NK-92 (cell line): ENCODE data around the gene WNT2.
"Not testable (repeated sequence)": the region's sequence is repeated elsewhere in the genome, so short reads cannot be mapped to it uniquely, and the experiment has no call there.

ENCODE experiments used
- DNase-seq: peaks from one replicate; lab custom pipeline; 2025; ENCODE audit not compliant: unreplicated experiment; lab: John Stamatoyannopoulos, UW

The WNT2 gene

DNA sequence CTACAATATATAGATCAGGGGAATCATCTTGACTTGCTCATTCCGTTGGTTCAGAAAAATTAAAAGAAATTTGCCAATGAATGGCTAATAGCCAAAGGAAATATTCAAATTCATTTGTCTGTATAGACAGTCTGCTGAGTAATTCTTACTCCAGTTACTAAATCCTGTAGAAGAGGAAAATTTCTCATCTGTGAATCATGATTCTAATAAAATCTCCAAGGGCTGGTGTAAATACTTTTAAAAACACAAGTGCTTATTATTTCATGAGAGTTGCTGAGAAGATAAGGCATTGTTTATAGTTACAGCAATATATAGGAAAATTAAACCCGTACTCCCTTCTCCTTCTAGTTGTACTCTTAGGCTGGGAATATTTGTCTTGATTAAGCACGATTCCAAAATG, 53.0 kb downstream of the WNT2 start:
- DNase-seq = no peak

- no peak for DNase-seq
Measured at GRCh38 chr7:117269417-117269816, 53.4 kb downstream of the WNT2 start.

DNA sequence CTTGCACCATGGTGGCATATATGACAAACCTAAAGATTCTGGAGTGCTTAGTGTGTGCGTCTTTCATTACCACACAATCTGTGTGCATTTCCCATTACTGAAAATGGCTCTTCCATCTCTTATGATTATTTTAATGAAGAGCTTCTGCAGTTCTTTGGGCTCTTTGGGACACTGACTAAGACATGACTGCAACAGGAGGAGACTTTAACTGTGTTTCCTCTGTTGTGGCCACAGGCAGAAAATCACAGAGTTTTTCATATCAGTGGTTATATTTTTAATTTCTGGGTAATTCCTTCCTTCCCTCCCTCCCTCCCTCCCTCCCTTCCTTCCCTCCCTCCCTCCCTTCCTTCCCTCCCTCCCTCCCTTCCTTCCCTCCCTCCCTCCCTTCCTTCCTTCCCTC, 58.1 kb downstream of the WNT2 start:
- DNase-seq = no peak

DNA sequence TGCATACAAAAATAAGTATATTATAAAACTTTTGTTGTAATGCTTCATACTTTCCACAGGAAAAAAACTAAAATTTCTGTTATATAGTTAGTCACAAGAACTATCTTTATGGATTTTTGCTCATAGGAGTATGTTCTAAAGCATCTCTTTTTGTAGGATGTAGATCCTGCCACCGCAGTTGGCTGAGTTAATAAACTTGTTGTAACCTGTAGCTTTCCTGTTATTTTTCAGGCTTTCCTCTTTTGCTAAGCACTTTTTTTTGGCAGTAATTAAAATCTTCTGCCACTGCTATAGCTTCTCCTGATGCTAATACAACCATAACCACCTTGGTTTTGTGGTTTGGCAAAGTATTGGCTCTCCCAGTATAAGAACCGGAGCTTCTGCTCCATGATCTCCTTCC, 60.3 kb downstream of the WNT2 start:
- DNase-seq = no peak

DNA sequence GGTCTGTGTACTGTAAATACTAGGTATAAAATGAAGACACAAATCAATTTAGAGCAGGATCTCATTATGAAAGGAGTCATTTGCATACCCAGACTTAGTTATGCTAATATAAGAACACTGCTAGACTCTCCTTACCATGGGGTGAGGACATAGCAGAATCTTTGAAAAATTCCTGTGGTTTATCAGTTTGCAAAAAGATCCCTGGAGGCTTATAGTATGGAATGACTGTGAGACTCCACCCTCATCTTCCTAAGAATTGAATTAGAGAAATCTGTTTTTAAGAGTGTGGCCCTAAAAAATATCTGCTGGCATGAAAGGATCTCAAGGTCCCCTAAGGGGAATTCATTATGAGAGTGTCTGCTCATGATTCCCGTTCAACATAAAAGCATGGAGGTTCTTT, 63.2 kb downstream of the WNT2 start:
- DNase-seq = no peak

DNA sequence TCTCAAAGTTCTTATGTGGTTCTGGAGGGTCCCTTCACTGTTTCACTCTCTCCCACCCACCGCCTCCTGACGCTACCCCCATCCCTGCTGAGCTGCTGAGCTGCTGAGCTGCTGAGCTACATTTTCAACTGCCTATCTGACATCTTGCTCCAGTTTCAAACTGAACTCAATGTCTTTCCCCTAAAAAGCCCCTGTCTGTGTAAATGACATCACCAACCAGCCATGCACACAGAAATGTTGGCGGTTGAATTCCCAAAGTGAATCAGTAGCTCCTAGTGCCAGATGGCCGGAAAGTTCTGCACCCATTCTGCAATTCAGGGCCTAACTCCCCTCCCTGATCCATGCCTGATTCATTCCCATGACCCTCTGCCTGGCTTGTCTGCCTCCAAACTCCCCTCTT, 71.2 kb downstream of the WNT2 start:
- DNase-seq = no peak

- DNase-seq = no peak
Measured at GRCh38 chr7:117250801-117251200, 72.1 kb downstream of the WNT2 start.

DNA sequence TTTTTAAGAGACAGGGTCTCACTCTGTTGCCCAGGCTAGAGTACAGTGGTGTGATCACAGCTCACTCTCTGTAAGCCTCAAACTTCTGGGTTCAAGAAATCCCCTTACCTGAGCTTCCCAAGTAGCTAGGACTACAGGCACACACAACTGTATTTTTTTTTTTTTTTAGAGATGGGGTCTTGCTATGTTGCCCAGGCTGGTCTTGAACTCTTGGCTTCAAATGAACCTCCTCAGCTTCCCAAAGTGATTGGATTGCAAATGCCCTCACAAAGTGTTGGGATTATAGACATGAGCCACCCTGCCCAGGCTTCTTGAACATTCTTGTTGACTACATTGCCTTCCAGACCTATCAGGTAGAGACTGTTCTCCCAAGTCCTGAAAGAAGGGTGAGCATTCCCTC, 72.6 kb downstream of the WNT2 start:
- DNase-seq = no peak

GRCh38 chr7:117249696-117250095, 73.2 kb downstream of the WNT2 start:
- no peak for DNase-seq

GRCh38 chr7:117248829-117249228, 74.0 kb downstream of the WNT2 start:
- no peak for DNase-seq

DNA sequence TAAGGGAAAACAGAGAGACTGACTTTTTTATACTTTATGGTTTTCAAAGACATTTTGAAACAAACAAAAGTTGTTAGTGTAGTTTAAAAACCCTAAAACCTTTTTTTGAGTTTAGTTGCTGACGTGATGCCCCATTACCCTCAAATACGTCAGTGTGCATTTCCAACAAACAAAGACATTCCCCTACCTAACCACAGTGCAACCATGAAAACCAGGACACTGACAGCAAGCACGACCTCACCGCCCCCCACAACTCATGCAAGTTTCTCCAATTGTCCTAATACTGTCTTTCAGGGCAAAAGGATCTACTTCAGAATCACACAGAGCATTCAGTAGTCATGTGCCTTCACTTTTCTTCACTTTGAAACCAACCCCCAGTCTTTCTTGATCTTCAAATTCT, 75.0 kb downstream of the WNT2 start:
- no peak for DNase-seq

DNA sequence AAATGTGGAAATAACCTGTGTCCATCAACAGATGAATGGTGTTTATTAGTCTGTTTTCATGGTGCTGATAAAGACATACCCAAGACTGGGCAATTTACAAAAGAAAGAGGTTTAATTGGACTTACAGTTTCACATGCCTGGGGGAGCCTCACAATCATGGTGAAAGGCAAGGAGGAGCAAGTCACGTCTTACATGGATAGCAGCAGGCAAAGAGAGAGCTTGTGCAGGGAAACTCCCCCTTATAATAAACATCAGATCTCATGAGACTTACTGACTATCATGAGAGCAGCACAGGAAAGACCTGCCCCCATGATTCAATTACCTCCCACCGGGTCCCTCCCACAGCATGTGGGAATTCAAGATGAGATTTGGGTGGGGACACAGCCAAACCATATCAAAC, 77.2 kb downstream of the WNT2 start:
- DNase-seq = not testable (repeated sequence)

- no peak for DNase-seq
Measured at GRCh38 chr7:117243390-117243789, 79.5 kb downstream of the WNT2 start.

DNA sequence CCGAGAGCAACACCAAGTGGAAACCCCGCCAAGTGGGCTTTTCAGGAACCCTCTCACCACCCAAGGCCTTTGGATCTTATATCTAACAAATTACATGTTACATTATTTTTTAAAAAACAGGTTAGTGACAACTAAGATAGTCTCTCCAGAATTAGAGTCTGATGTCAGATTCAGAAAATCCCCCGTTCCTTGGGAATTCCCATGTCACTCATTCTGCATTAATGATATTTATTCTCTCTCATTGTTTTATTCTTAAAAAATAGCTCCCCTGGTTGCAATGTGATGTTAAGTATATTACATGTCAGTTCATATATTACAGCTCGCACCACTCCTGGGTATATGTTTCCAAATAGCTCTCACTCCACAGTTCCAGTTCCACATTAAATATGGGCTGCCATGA, 81.8 kb downstream of the WNT2 start:
- no peak for DNase-seq

GRCh38 chr7:117238937-117239336, 83.9 kb downstream of the WNT2 start:
- DNase-seq = no peak

DNA sequence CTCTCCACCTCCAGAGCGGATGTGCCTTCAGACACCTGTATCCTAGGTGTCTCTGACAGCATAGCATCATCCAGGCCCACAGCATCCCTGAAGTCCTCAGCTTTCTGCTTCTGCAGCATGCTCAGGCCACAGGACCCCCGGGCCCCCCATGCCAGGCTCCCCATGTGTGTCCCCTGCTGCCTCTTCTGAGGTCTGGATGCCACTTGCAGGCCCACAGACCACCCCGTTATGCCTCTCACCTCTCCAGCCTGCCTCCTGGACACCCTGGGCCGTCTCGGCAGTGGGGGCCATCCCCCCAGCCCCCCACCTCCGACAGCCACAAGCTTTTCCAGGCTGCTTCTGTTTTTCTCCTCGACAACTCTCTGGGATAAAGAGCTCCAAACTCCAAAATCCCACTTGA, 84.4 kb downstream of the WNT2 start:
- no peak for DNase-seq

GRCh38 chr7:117237646-117238045, 85.2 kb downstream of the WNT2 start:
- DNase-seq = no peak

GRCh38 chr7:117231047-117231359, 91.9 kb downstream of the WNT2 start:
- no peak for DNase-seq

DNA sequence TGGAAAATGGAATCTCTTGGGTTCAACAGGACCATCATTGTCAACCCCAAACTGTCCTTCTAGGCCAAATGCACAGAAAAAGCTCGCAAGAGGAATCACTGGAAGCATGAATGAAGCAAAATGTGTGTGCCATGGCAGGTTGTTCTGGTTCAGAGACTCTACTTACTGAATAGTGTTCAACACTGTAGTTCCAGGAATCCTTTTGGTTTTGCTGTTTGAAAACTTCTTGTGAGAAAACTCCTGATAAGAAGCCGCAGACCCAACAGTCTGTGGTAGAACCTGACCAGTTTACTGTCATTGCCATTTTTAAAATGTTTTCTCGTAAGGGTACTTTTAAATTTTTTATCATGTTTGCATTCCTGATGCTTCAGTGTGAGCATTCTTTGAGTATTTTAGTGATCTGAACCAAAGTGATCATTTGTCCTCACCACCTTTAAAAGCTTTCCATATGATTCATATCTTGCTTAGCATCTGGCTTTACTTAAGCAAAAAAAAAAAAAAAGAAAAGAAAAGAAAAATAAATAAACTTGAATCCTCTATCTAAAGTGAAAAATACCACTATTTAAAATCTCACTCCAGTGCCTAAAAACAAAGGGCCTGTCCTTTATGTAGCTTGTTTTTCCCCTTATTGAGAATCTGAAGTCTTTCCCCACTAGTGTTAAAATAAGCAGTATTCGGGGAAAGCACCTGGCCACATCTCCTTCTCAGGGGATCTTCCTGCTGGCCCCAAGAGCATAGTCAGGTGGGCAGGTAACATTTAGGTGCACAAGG, 92.4 kb downstream of the WNT2 start:
- DNase-seq = no peak

DNA sequence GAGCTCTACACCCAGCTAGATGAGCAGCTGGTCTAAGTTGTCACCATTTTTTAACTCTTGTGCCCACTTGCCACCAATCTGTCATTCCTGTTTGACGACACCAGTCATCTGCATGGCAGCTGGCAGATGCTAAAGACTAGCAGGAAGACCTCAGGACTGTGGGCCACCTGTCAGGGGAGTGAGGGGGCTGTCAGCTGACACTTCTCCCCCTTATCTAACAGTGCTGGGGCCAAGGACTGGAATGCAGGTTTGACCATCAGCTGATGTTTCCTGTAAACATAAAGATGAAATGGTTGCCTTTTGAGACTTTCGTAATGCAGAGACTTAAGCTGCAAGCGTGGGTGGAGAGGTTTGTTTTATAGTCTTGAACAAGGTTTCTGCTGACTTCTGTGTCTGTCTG, 93.5 kb downstream of the WNT2 start:
- DNase-seq = no peak

DNA sequence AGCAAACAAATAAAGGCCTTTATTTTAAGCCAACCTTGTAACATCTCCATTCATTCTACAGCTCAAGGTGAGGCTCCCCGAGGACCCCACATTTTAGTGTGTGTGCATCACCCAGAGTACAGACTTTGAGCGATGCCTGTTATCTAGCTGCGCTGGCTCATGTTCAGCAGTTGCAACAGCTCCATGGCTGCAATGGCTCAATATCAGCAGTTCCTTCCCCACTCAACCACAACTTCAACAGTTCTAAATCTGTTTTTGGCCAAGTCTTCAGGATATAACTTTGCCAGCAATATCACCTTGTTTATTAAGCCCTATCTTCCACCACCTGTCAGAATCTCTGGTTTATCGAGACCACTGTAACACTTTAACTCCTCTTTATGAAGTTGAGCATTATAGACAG, 95.8 kb downstream of the WNT2 start:
- no peak for DNase-seq

DNA sequence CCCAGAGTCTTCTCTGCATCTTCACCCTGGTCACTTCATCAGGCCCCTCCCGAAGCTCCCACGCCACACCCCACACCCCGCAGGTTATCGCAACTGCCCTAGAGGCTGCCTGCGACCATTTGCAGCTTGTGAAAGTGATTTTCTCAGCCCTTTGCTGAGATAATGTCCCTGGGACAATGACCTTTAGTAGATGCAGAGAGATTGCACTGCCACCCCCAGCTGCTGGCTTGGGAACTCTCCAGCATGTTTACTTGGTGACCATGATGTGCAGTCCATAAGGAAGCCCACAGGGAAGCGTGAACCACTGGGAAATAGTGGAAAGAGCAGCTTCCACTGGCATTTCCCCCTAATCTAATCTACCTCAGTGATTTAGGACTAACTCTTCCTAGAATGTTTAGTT, 97.3 kb downstream of the WNT2 start:
- DNase-seq = no peak
